ENCODE data around the gene AIMP2.
"Not testable (repeated sequence)": the region's sequence is repeated elsewhere in the genome, so short reads cannot be mapped to it uniquely, and the experiment has no call there.

Gene AIMP2

GRCh38 chr7:6030988-6031387 lies 21.9 kb downstream of the AIMP2 start, which contains the start of gene ANKRD61:
TSS of gene ANKRD61 (plus strand) at chr7:6031376. CDS start at chr7:6031376, 0 bp downstream.
- H3K9ac ChIP-seq (ENCODE audit: low read length) = no peak within 1 kb of the TSS
- peaks cover 25% of the 10 kb centered on the region for H3K36me3 ChIP-seq (ENCODE audit: control insufficient read depth, insufficient read depth, low read length)
- no peaks in the 10 kb centered on the region for H3K27me3 ChIP-seq (ENCODE audit: control insufficient read depth, insufficient read depth, low read length)
- no peaks in the 10 kb centered on the region for H3K9me3 ChIP-seq (ENCODE audit: control insufficient read depth, low read length)
- no peak within 1 kb of the TSS for H3K4me3 ChIP-seq (ENCODE audit: low read length)
- H3K4me1 ChIP-seq (ENCODE audit: control insufficient read depth, insufficient read depth, low read length) = peaks cover 10% of the 10 kb centered on the region

GRCh38 chr7:6031567-6031966 lies 22.5 kb downstream of the AIMP2 start:
- H3K27me3 ChIP-seq (ENCODE audit: control insufficient read depth, insufficient read depth, low read length) = no peaks in the 10 kb centered on the region
- H3K4me1 ChIP-seq (ENCODE audit: control insufficient read depth, insufficient read depth, low read length) = peaks cover 4% of the 10 kb centered on the region
- no peak overlapping the region for H3K4me3 ChIP-seq (ENCODE audit: low read length)
- H3K9me3 ChIP-seq (ENCODE audit: control insufficient read depth, low read length) = no peaks in the 10 kb centered on the region
- peaks cover 22% of the 10 kb centered on the region for H3K36me3 ChIP-seq (ENCODE audit: control insufficient read depth, insufficient read depth, low read length)
- H3K9ac ChIP-seq (ENCODE audit: low read length) = no peak overlapping the region

DNA sequence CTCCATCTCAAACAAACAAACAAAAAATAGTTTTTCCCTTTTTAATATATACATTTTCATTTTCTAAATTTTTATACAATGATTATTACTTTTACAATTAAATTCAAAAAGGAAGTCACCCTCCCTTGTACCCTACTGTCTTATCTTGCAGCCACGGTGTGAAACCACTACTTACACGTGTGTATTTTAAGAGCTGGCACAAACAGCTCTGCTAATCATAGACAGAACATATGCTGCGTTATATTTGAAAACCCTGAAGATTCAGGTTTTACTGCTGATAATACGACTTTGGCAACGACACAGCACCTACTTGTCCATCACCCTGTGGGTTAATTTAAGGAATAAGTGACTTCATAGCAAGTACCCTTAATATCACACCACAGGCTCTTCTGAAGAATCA lies 23.1 kb downstream of the AIMP2 start:
- H3K27me3 ChIP-seq (ENCODE audit: control insufficient read depth, insufficient read depth, low read length) = no peaks in the 10 kb centered on the region
- no peak overlapping the region for H3K4me3 ChIP-seq (ENCODE audit: low read length)
- H3K36me3 ChIP-seq (ENCODE audit: control insufficient read depth, insufficient read depth, low read length) = peaks cover 16% of the 10 kb centered on the region
- H3K4me1 ChIP-seq (ENCODE audit: control insufficient read depth, insufficient read depth, low read length) = no peaks in the 10 kb centered on the region
- no peak overlapping the region for H3K9ac ChIP-seq (ENCODE audit: low read length)
- no peaks in the 10 kb centered on the region for H3K9me3 ChIP-seq (ENCODE audit: control insufficient read depth, low read length)

GRCh38 chr7:6032641-6033040 lies 23.6 kb downstream of the AIMP2 start:
- no peaks in the 10 kb centered on the region for H3K4me1 ChIP-seq (ENCODE audit: control insufficient read depth, insufficient read depth, low read length)
- no peak overlapping the region for H3K9ac ChIP-seq (ENCODE audit: low read length)
- peaks cover 16% of the 10 kb centered on the region for H3K36me3 ChIP-seq (ENCODE audit: control insufficient read depth, insufficient read depth, low read length)
- H3K9me3 ChIP-seq (ENCODE audit: control insufficient read depth, low read length) = no peaks in the 10 kb centered on the region
- no peak overlapping the region for H3K4me3 ChIP-seq (ENCODE audit: low read length)
- H3K27me3 ChIP-seq (ENCODE audit: control insufficient read depth, insufficient read depth, low read length) = no peaks in the 10 kb centered on the region

GRCh38 chr7:6035165-6035564 lies 26.1 kb downstream of the AIMP2 start:
- Histone ChIP-seq H3K4me1 (ENCODE audit: control insufficient read depth, insufficient read depth, low read length) (no peaks in the 10 kb centered on the region), H3K9ac (ENCODE audit: low read length) (no peak overlapping the region), H3K4me3 (ENCODE audit: low read length) (no peak overlapping the region), H3K36me3 (ENCODE audit: control insufficient read depth, insufficient read depth, low read length) (peaks cover 16% of the 10 kb centered on the region), H3K9me3 (ENCODE audit: control insufficient read depth, low read length) (no peaks in the 10 kb centered on the region), H3K27me3 (ENCODE audit: control insufficient read depth, insufficient read depth, low read length) (no peaks in the 10 kb centered on the region)

DNA sequence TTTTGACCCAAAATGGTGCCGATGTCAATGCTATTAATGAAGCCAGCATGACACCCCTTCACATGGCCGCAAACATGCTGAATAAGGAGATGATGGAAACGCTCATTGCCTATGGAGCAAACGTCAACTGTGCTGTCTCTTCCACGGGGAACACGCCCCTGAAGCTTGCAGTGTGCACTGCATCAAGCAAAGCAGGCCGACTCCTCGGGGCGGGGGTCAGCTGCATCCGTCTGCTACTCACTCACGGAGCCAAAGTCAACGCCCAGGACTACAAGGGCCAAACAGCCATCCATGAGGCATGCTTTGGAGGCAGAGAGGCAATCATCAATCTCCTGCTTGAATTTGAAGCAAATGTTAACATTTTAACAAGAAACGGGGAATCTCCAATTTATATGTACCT lies 26.6 kb downstream of the AIMP2 start:
- Histone ChIP-seq H3K9ac (ENCODE audit: low read length) (no peak overlapping the region), H3K36me3 (ENCODE audit: control insufficient read depth, insufficient read depth, low read length) (peaks cover 16% of the 10 kb centered on the region), H3K4me1 (ENCODE audit: control insufficient read depth, insufficient read depth, low read length) (no peaks in the 10 kb centered on the region), H3K27me3 (ENCODE audit: control insufficient read depth, insufficient read depth, low read length) (no peaks in the 10 kb centered on the region), H3K9me3 (ENCODE audit: control insufficient read depth, low read length) (no peaks in the 10 kb centered on the region), H3K4me3 (ENCODE audit: low read length) (no peak overlapping the region)

- no peaks in the 10 kb centered on the region for H3K9me3 ChIP-seq (ENCODE audit: control insufficient read depth, low read length)
- no peaks in the 10 kb centered on the region for H3K4me1 ChIP-seq (ENCODE audit: control insufficient read depth, insufficient read depth, low read length)
- no peak overlapping the region for H3K4me3 ChIP-seq (ENCODE audit: low read length)
- no peaks in the 10 kb centered on the region for H3K27me3 ChIP-seq (ENCODE audit: control insufficient read depth, insufficient read depth, low read length)
- peaks cover 9% of the 10 kb centered on the region for H3K36me3 ChIP-seq (ENCODE audit: control insufficient read depth, insufficient read depth, low read length)
- H3K9ac ChIP-seq (ENCODE audit: low read length) = no peak overlapping the region
Observed at GRCh38 chr7:6049780-6050179, 40.7 kb downstream of the AIMP2 start.

GRCh38 chr7:6051185-6051584 lies 42.1 kb downstream of the AIMP2 start:
- not testable (repeated sequence) for H3K27me3 ChIP-seq (ENCODE audit: control insufficient read depth, insufficient read depth, low read length); H3K4me3 ChIP-seq (ENCODE audit: low read length); H3K4me1 ChIP-seq (ENCODE audit: control insufficient read depth, insufficient read depth, low read length); H3K36me3 ChIP-seq (ENCODE audit: control insufficient read depth, insufficient read depth, low read length); H3K9me3 ChIP-seq (ENCODE audit: control insufficient read depth, low read length); H3K9ac ChIP-seq (ENCODE audit: low read length)

DNA sequence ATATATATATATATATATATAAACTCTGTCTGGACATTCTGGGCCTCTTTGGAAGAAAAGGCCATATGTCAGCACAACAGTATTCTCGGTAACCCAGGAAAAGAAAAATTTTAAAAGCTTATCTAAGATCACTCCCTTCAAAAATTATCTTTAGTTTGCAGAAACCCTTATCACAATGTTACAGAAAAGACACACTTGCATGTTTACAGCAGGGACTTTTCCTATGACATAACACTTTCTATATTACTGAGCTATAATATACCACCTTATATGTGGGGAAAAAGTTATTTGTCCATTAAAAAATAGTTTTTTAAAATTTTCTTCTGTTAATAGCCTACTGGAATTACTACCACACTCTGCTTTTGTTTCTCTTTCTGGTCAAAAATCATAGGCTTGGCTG lies 47.5 kb downstream of the AIMP2 start:
- Histone ChIP-seq H3K36me3 (ENCODE audit: control insufficient read depth, insufficient read depth, low read length) (no peaks in the 10 kb centered on the region), H3K4me3 (ENCODE audit: low read length) (no peak overlapping the region), H3K4me1 (ENCODE audit: control insufficient read depth, insufficient read depth, low read length) (peaks cover 13% of the 10 kb centered on the region), H3K9ac (ENCODE audit: low read length) (peak overlapping the region; percentile 22), H3K27me3 (ENCODE audit: control insufficient read depth, insufficient read depth, low read length) (no peaks in the 10 kb centered on the region), H3K9me3 (ENCODE audit: control insufficient read depth, low read length) (no peaks in the 10 kb centered on the region)

DNA sequence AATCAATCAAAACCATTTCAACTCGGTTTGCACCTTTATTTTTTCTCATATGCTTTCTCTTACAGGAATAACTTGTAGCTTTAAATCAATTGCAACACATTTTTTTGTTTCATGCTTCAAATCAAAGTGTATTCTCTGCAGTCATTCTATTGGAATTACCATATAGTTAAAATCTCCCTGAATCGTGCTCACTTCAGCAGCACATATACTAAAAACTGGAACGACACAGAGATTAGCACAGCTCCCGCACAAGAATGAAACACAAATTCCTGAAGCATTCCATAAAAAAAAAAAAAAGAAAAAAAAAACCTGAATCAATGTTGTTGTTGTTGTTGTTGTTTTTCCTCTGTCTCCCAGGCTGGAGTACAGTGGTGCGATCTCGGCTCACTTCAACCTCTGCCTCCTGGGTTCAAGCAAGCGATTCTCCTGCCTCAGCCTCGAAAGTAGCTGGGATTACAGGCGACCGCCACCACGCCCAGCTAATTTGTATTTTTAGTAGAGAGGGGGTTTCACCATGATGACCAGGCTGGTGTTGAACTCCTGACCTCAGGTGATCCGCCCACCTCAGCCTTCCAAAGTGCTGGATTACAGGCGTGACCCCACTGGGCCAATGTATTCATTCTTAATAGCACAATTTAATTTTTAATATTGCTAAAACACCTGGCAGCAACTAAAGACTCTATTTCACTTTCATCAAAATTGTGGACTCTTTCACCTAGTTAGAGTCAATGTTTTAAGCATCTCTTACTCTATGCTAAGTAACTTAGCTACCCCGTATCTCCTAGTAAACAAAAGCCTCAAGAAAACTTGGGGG lies 48.5 kb downstream of the AIMP2 start:
- H3K4me3 ChIP-seq (ENCODE audit: low read length) = peak overlapping the region; percentile 97
- peak overlapping the region; percentile 94 for H3K9ac ChIP-seq (ENCODE audit: low read length)
- peaks cover 13% of the 10 kb centered on the region for H3K4me1 ChIP-seq (ENCODE audit: control insufficient read depth, insufficient read depth, low read length)
- no peaks in the 10 kb centered on the region for H3K36me3 ChIP-seq (ENCODE audit: control insufficient read depth, insufficient read depth, low read length)
- H3K9me3 ChIP-seq (ENCODE audit: control insufficient read depth, low read length) = no peaks in the 10 kb centered on the region
- no peaks in the 10 kb centered on the region for H3K27me3 ChIP-seq (ENCODE audit: control insufficient read depth, insufficient read depth, low read length)

- not testable (repeated sequence) for H3K9me3 ChIP-seq (ENCODE audit: control insufficient read depth, low read length); H3K36me3 ChIP-seq (ENCODE audit: control insufficient read depth, insufficient read depth, low read length); H3K27me3 ChIP-seq (ENCODE audit: control insufficient read depth, insufficient read depth, low read length); H3K4me3 ChIP-seq (ENCODE audit: low read length); H3K9ac ChIP-seq (ENCODE audit: low read length)
- peaks cover 13% of the 10 kb centered on the region for H3K4me1 ChIP-seq (ENCODE audit: control insufficient read depth, insufficient read depth, low read length)
Observed at GRCh38 chr7:6059941-6060340, 50.9 kb downstream of the AIMP2 start.

GRCh38 chr7:6071406-6071805 lies 62.3 kb downstream of the AIMP2 start:
- no peaks in the 10 kb centered on the region for H3K36me3 ChIP-seq (ENCODE audit: control insufficient read depth, insufficient read depth, low read length)
- no peak overlapping the region for H3K9ac ChIP-seq (ENCODE audit: low read length)
- H3K27me3 ChIP-seq (ENCODE audit: control insufficient read depth, insufficient read depth, low read length) = no peaks in the 10 kb centered on the region
- H3K9me3 ChIP-seq (ENCODE audit: control insufficient read depth, low read length) = no peaks in the 10 kb centered on the region
- H3K4me1 ChIP-seq (ENCODE audit: control insufficient read depth, insufficient read depth, low read length) = no peaks in the 10 kb centered on the region
- H3K4me3 ChIP-seq (ENCODE audit: low read length) = no peak overlapping the region
